Muscle layer of duodenum (tissue), 2 donors: Measurements from ENCODE around the gene BPIFA2.

Experiments
- H3K27ac ChIP-seq: one replicate; pipeline ENCODE4 v1.7.0; 2013; ENCODE audit warnings: mild to moderate bottlenecking, low read length
- H3K27me3 ChIP-seq: one replicate; pipeline ENCODE4 v1.7.0; 2013; ENCODE audit warnings: low read depth, mild to moderate bottlenecking, control low read depth, low read length
- H3K36me3 ChIP-seq, 2 donors: one replicate each; pipeline ENCODE4 v1.7.0; 2013; ENCODE audit warnings: low read length in 2 of 2, control low read depth in 1 of 2, mild to moderate bottlenecking in 1 of 2; ENCODE audit not compliant: insufficient read depth in 2 of 2, control insufficient read depth in 1 of 2
- H3K4me1 ChIP-seq, 2 donors: one replicate each; pipeline ENCODE4 v1.7.0; 2013; ENCODE audit warnings: low read length in 2 of 2, mild to moderate bottlenecking in 2 of 2, control low read depth in 1 of 2, moderate library complexity in 1 of 2; ENCODE audit not compliant: insufficient read depth in 2 of 2, control insufficient read depth in 1 of 2
- H3K4me3 ChIP-seq, 2 donors: one replicate each; pipeline ENCODE4 v1.7.0; 2013; ENCODE audit warnings: low read length in 2 of 2, low read depth in 1 of 2, mild to moderate bottlenecking in 1 of 2
- H3K9me3 ChIP-seq, 2 donors: one replicate each; pipeline ENCODE4 v1.7.0; 2013; ENCODE audit warnings: low read length in 2 of 2, control low read depth in 1 of 2, mild to moderate bottlenecking in 1 of 2; ENCODE audit not compliant: control insufficient read depth in 1 of 2
- donor health status: healthy.

The BPIFA2 gene

GRCh38 chr20:33132513-33133372, 35.2 kb upstream of the BPIFA2 start:
- no peak overlapping the region for H3K27ac ChIP-seq

GRCh38 chr20:33133373-33133941, 34.5 kb upstream of the BPIFA2 start:
- Histone ChIP-seq H3K9me3 (no peaks in the 10 kb centered on the region), H3K4me1 (no peaks in the 10 kb centered on the region), H3K27me3 (no peaks in the 10 kb centered on the region), H3K27ac (no peak overlapping the region), H3K4me3 (no peak overlapping the region), H3K36me3 (no peaks in the 10 kb centered on the region)

More at GRCh38 chr20:33132513-33133372, 35.2 kb upstream of the BPIFA2 start:
- no peaks in the 10 kb centered on the region for H3K9me3 ChIP-seq
- no peaks in the 10 kb centered on the region for H3K27me3 ChIP-seq
- H3K36me3 ChIP-seq: no peaks in the 10 kb centered on the region
- no peak overlapping the region for H3K4me3 ChIP-seq
- no peaks in the 10 kb centered on the region for H3K4me1 ChIP-seq

- Histone ChIP-seq H3K4me3 (no peak overlapping the region), H3K4me1 (no peaks in the 10 kb centered on the region), H3K27ac (no peak overlapping the region), H3K9me3 (no peaks in the 10 kb centered on the region), H3K27me3 (no peaks in the 10 kb centered on the region), H3K36me3 (no peaks in the 10 kb centered on the region)
Measured at GRCh38 chr20:33137195-33137594, 30.8 kb upstream of the BPIFA2 start.

GRCh38 chr20:33139467-33139866, 28.5 kb upstream of the BPIFA2 start:
- Histone ChIP-seq H3K9me3 (no peaks in the 10 kb centered on the region), H3K27me3 (no peaks in the 10 kb centered on the region), H3K27ac (no peak overlapping the region)

GRCh38 chr20:33145521-33145920, 22.4 kb upstream of the BPIFA2 start:
- no peak overlapping the region for H3K4me3 ChIP-seq
- H3K27ac ChIP-seq: no peak overlapping the region
- no peaks in the 10 kb centered on the region for H3K36me3 ChIP-seq
- no peaks in the 10 kb centered on the region for H3K4me1 ChIP-seq
- H3K27me3 ChIP-seq: no peaks in the 10 kb centered on the region
- H3K9me3 ChIP-seq: no peaks in the 10 kb centered on the region

More at GRCh38 chr20:33139467-33139866, 28.5 kb upstream of the BPIFA2 start:
- Histone ChIP-seq H3K4me3 (no peak overlapping the region), H3K4me1 (no peaks in the 10 kb centered on the region), H3K36me3 (no peaks in the 10 kb centered on the region)

GRCh38 chr20:33147299-33147698, 20.7 kb upstream of the BPIFA2 start:
- Histone ChIP-seq H3K9me3 (no peaks in the 10 kb centered on the region), H3K36me3 (no peaks in the 10 kb centered on the region), H3K27me3 (no peaks in the 10 kb centered on the region), H3K4me3 (no peak overlapping the region), H3K4me1 (no peaks in the 10 kb centered on the region), H3K27ac (no peak overlapping the region)

- Histone ChIP-seq H3K36me3 (no peaks in the 10 kb centered on the region), H3K4me3 (no peak overlapping the region), H3K27ac (no peak overlapping the region), H3K27me3 (no peaks in the 10 kb centered on the region), H3K9me3 (no peaks in the 10 kb centered on the region), H3K4me1 (no peaks in the 10 kb centered on the region)
Measured at GRCh38 chr20:33148040-33148439, 19.9 kb upstream of the BPIFA2 start.

GRCh38 chr20:33154252-33154651, 13.7 kb upstream of the BPIFA2 start:
- Histone ChIP-seq H3K9me3 (no peaks in the 10 kb centered on the region), H3K27ac (no peak overlapping the region), H3K36me3 (no peaks in the 10 kb centered on the region), H3K27me3 (peaks cover 3% of the 10 kb centered on the region), H3K4me1 (no peaks in the 10 kb centered on the region), H3K4me3 (no peak overlapping the region)

- no peaks in the 10 kb centered on the region for H3K4me1 ChIP-seq
- peaks cover 3% of the 10 kb centered on the region for H3K27me3 ChIP-seq
- H3K27ac ChIP-seq: no peak overlapping the region
- H3K36me3 ChIP-seq: no peaks in the 10 kb centered on the region
- no peak overlapping the region for H3K4me3 ChIP-seq
- no peaks in the 10 kb centered on the region for H3K9me3 ChIP-seq
Measured at GRCh38 chr20:33158637-33159385, 9.1 kb upstream of the BPIFA2 start.

GRCh38 chr20:33159713-33160112, 8.2 kb upstream of the BPIFA2 start:
- Histone ChIP-seq H3K36me3 (no peaks in the 10 kb centered on the region), H3K4me3 (no peak overlapping the region), H3K9me3 (no peaks in the 10 kb centered on the region), H3K27me3 (peaks cover 3% of the 10 kb centered on the region), H3K4me1 (no peaks in the 10 kb centered on the region), H3K27ac (no peak overlapping the region)

- H3K36me3 ChIP-seq: no peaks in the 10 kb centered on the region
- H3K4me3 ChIP-seq: no peak overlapping the region
- H3K27ac ChIP-seq: no peak overlapping the region
- no peaks in the 10 kb centered on the region for H3K9me3 ChIP-seq
- H3K27me3 ChIP-seq: peaks cover 2% of the 10 kb centered on the region
- no peaks in the 10 kb centered on the region for H3K4me1 ChIP-seq
Measured at GRCh38 chr20:33160681-33161080, 7.3 kb upstream of the BPIFA2 start.
